ENCODE data around the gene CARD14. TPM values are rescaled to one million over a fixed set of nuclear protein-coding genes. Genes with fewer than 3 reads are reported as not detected.
"Not testable (repeated sequence)": the region's sequence is repeated elsewhere in the genome, so short reads cannot be mapped to it uniquely, and the experiment has no call there.

The CARD14 gene
- total RNA-seq, 1 donor from 2014 or later = 0.30 TPM

DNA sequence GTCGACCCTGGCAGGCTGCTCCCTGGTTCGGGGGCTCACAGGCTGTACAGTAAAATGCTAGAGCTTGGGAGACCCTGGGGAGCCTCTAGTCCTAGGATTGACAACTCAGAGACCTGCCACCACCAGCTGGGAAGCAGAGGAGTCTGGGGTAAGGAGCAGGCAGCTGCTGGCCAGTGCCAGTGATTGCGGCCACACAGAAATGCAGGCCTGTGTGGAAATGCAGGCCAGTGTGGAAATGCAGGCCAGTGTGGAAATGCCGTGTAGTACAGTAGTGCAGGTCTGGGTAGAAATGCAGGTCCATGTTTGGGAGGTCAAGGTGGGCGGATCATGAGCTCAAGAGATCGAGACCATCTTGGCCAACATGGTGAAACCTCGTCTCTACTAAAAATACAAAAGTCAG is 26.8 kb downstream of the CARD14 start:
- TF ChIP-seq, protein P1, sequence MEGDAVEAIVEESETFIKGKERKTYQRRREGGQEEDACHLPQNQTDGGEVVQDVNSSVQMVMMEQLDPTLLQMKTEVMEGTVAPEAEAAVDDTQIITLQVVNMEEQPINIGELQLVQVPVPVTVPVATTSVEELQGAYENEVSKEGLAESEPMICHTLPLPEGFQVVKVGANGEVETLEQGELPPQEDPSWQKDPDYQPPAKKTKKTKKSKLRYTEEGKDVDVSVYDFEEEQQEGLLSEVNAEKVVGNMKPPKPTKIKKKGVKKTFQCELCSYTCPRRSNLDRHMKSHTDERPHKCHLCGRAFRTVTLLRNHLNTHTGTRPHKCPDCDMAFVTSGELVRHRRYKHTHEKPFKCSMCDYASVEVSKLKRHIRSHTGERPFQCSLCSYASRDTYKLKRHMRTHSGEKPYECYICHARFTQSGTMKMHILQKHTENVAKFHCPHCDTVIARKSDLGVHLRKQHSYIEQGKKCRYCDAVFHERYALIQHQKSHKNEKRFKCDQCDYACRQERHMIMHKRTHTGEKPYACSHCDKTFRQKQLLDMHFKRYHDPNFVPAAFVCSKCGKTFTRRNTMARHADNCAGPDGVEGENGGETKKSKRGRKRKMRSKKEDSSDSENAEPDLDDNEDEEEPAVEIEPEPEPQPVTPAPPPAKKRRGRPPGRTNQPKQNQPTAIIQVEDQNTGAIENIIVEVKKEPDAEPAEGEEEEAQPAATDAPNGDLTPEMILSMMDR (IDR thresholded peaks at IDR 0.05) = no peak
- Mint-ChIP-seq H3K4me3 (ENCODE audit: unreplicated experiment) (no peak overlapping the region), H3K36me3 (ENCODE audit: low read depth) (no peaks in the 10 kb centered on the region), H3K9me3 (ENCODE audit: low read depth) (no peaks in the 10 kb centered on the region), H3K27me3 (ENCODE audit: low read depth) (peaks cover 2% of the 10 kb centered on the region), H3K27ac (ENCODE audit: unreplicated experiment) (no peak overlapping the region), H3K4me1 (ENCODE audit: low read depth) (peaks cover 16% of the 10 kb centered on the region)
- no peak for DNase-seq (ENCODE audit: low spot score)

DNA sequence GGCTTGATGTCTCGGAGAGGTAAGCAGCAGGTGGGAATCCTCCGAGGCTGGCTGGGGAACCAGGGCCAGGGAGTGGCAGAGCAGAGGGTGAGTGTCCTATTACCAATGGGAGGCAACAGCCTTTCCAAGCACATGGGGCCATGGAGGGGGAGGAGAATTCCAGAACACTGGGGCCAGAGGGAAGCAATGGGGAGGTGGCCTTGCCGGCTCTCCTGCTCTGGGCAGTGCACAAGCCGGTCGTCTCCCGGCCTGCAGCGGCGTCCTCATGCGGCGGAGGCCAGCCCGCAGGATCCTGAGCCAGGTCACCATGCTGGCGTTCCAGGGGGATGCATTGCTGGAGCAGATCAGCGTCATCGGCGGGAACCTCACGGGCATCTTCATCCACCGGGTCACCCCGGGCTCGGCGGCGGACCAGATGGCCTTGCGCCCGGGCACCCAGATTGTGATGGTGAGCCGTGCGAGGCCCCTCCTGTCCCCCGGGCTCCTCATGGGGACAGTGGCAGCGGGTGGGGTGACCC is 28.4 kb downstream of the CARD14 start:
- H3K27me3 Mint-ChIP-seq (ENCODE audit: low read depth) = peaks cover 2% of the 10 kb centered on the region
- no peaks in the 10 kb centered on the region for H3K9me3 Mint-ChIP-seq (ENCODE audit: low read depth)
- H3K4me3 Mint-ChIP-seq (ENCODE audit: unreplicated experiment) = no peak overlapping the region
- TF ChIP-seq, protein P1 (IDR thresholded peaks at IDR 0.05) = no peak
- no peak overlapping the region for H3K27ac Mint-ChIP-seq (ENCODE audit: unreplicated experiment)
- peaks cover 7% of the 10 kb centered on the region for H3K4me1 Mint-ChIP-seq (ENCODE audit: low read depth)
- no peaks in the 10 kb centered on the region for H3K36me3 Mint-ChIP-seq (ENCODE audit: low read depth)
- DNase-seq (ENCODE audit: low spot score) = no peak

DNA sequence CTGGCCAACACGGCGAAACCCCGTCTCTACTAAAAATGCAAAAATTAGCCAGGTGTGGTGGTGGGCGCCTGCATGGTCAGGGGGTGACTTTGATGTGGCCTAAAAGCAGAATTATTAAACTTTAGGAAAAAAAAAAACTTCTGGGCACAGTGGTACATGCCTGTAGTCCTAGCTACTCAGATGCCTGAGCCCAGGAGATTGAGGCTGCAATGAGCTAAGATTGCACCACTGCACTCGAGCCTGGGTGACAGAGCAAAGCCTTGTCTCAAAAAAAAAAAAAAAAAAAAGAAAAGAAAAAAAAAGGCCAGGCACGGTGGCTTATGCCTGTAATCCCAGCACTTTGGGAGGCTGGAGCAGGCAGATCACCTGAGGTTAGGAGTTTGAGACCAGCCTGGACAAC is 29.5 kb downstream of the CARD14 start:
- H3K27ac Mint-ChIP-seq (ENCODE audit: unreplicated experiment); H3K4me3 Mint-ChIP-seq (ENCODE audit: unreplicated experiment); H3K9me3 Mint-ChIP-seq (ENCODE audit: low read depth); DNase-seq (ENCODE audit: low spot score); H3K36me3 Mint-ChIP-seq (ENCODE audit: low read depth); H3K4me1 Mint-ChIP-seq (ENCODE audit: low read depth); H3K27me3 Mint-ChIP-seq (ENCODE audit: low read depth): not testable (repeated sequence)

DNA sequence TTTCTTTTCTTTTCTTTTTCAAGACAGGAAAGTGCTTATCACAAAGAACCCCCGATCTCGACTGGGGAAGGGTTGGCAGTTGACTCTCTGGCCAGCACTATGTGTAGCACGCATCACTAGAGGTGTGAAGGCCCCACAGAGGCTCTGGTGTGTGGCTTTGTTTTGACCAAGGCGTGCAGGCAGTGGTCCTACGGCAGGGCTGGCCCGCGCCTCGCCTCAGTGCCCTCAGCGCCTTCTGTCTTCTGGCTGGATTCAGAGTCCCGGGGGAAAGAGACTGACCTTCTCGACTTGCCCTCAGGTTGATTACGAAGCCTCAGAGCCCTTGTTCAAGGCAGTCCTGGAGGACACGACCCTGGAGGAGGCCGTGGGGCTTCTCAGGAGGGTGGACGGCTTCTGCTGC is 31.6 kb downstream of the CARD14 start:
- Mint-ChIP-seq H3K27me3 (ENCODE audit: low read depth) (no peaks in the 10 kb centered on the region), H3K36me3 (ENCODE audit: low read depth) (no peaks in the 10 kb centered on the region)
- no peak for DNase-seq (ENCODE audit: low spot score)

DNA sequence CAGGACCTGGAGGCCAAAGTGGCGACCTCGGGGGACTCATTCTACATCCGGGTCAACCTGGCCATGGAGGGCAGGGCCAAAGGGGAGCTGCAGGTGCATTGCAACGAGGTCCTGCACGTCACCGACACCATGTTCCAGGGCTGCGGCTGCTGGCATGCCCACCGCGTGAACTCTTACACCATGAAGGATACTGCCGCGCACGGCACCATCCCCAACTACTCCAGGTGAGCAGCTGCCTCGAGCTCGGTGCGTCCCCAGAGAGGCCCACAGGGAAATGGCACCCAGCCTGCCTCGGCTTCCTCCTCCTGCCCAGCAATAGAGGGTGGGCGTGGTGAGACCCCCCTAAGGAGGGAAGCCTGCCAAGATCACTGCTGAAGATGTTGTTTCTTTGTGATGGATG is 32.4 kb downstream of the CARD14 start:
- DNase-seq (ENCODE audit: low spot score) = no peak
- H3K4me3 Mint-ChIP-seq (ENCODE audit: unreplicated experiment) = no peak overlapping the region
- H3K36me3 Mint-ChIP-seq (ENCODE audit: low read depth) = no peaks in the 10 kb centered on the region
- TF ChIP-seq, protein P1 (IDR thresholded peaks at IDR 0.05) = no peak
- H3K27ac Mint-ChIP-seq (ENCODE audit: unreplicated experiment) = no peak overlapping the region
- H3K27me3 Mint-ChIP-seq (ENCODE audit: low read depth) = no peaks in the 10 kb centered on the region
- H3K4me1 Mint-ChIP-seq (ENCODE audit: low read depth) = no peaks in the 10 kb centered on the region
- H3K9me3 Mint-ChIP-seq (ENCODE audit: low read depth) = no peaks in the 10 kb centered on the region

More for the DNA sequence above, 31.6 kb downstream of the CARD14 start:
- H3K4me1 Mint-ChIP-seq (ENCODE audit: low read depth) = no peaks in the 10 kb centered on the region
- no peak overlapping the region for H3K27ac Mint-ChIP-seq (ENCODE audit: unreplicated experiment)
- H3K4me3 Mint-ChIP-seq (ENCODE audit: unreplicated experiment) = no peak overlapping the region
- TF ChIP-seq, protein P1 (IDR thresholded peaks at IDR 0.05) = no peak
- no peaks in the 10 kb centered on the region for H3K9me3 Mint-ChIP-seq (ENCODE audit: low read depth)

DNA sequence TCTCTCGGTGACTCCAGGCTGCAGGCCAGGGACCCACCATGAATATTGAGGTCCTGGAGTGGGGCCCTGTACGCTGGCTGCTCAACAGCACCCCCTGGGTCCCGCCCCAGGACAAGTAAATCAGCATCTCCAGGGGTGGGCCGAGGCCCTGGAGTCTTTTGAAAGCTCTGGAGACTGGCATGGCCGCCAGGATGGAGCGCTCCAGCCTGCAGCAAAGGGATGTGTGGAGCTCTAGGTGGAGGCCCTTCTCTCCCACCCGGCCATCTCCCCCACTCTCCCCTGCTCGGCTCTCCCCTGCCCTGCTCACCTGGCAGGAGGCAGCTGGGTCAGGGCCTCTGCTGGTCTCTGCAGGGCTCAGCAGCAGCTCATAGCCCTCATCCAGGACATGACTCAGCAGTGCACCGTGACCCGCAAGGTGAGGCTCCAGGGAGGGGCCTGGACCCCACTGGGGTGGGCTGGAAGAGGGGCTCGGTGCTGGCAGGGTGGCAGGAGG is 33.7 kb downstream of the CARD14 start:
- H3K36me3 Mint-ChIP-seq (ENCODE audit: low read depth) = no peaks in the 10 kb centered on the region
- no peaks in the 10 kb centered on the region for H3K9me3 Mint-ChIP-seq (ENCODE audit: low read depth)
- H3K4me3 Mint-ChIP-seq (ENCODE audit: unreplicated experiment) = no peak overlapping the region
- no peaks in the 10 kb centered on the region for H3K4me1 Mint-ChIP-seq (ENCODE audit: low read depth)
- TF ChIP-seq, protein P1 (IDR thresholded peaks at IDR 0.05) = no peak
- no peaks in the 10 kb centered on the region for H3K27me3 Mint-ChIP-seq (ENCODE audit: low read depth)
- DNase-seq (ENCODE audit: low spot score) = no peak
- H3K27ac Mint-ChIP-seq (ENCODE audit: unreplicated experiment) = no peak overlapping the region
